Right atrium auricular region (tissue), 2 donors: ENCODE data around the gene CNTN4. TPM values are rescaled to one million over a fixed set of nuclear protein-coding genes. Genes with fewer than 3 reads are reported as not detected.

Experiments used
- DNase-seq: peaks from one replicate; pipeline ENCODE4 v3.0.0-alpha.2; 2019; ENCODE audit warnings: low spot score
- H3K27ac ChIP-seq, 2 donors: fragments of 200-600 bp; sonication (generic); 1 replicate in 1 of 2; 2 replicates in 1 of 2; pipeline ENCODE4 v1.5.1; 2016 to 2019
- H3K27me3 ChIP-seq, 2 donors: fragments of 200-600 bp; sonication (generic); one replicate each; pipeline versions ENCODE4 v1.5.1 to v1.6.0; 2017 to 2019
- H3K36me3 ChIP-seq: fragments of 200-600 bp; sonication (generic); one replicate; pipeline ENCODE4 v1.5.1; 2016
- H3K4me1 ChIP-seq, 2 donors: fragments of 200-600 bp; sonication (generic); one replicate each; pipeline versions ENCODE4 v1.5.1 to v1.6.0; 2017 to 2019
- H3K4me3 ChIP-seq, 2 donors: fragments of 200-600 bp; sonication (generic); 1 replicate in 1 of 2; 2 replicates in 1 of 2; pipeline ENCODE4 v1.5.1; 2017 to 2019; ENCODE audit warnings: mild to moderate bottlenecking in 1 of 2, moderate library complexity in 1 of 2
- H3K9me3 ChIP-seq, 2 donors: fragments of 200-600 bp; sonication (generic); one replicate each; pipeline ENCODE4 v1.5.1; 2019
- total RNA-seq, 2 donors: library from RNA; depleted of rRNA; stranded (reverse); fragments of >200 nt; gene quantifications; one replicate each; pipeline ENCODE4 v1.1.0, GENCODE V29; 2016
- TF ChIP-seq, protein P1 (sequence below), 2 donors: fragments of 200-600 bp; sonication (generic); IDR thresholded peaks; one replicate each; pipeline ENCODE4 v1.5.1; 2019; ENCODE audit warnings: antibody characterized with exemption in 2 of 2

Gene CNTN4
- total RNA-seq, 2 donors from 2014 or later = 5.3 to 5.7 TPM

DNA sequence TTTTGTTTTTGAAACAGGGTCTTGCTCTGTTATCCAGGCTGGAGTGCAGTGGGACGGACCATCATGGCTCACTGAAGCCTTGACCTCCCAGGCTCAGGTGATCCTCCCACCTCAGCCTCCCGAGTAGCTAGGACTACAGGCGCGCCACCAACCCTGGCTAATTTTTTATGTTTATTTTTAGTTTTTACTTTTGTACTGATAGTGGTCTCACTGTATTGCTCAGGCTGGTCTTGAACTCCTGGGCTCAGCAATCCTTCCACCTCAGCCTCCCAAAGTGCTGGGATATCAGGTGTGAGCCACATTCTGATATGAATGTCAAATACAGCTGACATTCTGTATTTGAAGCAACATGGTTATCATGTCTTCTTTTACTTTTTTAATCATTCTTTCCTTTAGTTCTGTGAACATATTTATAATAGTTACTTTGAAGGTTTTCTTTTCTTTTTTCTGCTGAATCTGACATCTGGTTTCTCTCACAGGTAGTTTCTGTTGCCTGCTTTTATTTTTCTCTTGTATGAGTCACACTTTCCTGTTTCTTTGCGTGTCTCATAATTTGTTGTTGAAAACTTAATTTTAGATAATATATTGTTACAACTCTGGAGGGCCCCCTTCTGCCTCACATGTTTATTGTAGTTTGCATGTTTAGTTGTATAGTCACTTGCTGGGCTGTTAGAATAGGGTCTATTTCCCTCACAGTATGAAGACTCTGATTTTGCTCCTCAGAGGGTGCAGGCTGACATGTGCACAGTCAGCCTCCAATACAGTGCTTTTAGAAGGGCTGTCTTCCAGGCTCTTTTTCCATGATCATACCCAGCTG lies 8.4 kb upstream of the CNTN4 start:
- no peaks in the 10 kb centered on the region for H3K27me3 ChIP-seq
- no peak overlapping the region for H3K27ac ChIP-seq
- no peaks in the 10 kb centered on the region for H3K36me3 ChIP-seq
- H3K4me1 ChIP-seq = no peaks in the 10 kb centered on the region
- H3K9me3 ChIP-seq = no peaks in the 10 kb centered on the region
- TF ChIP-seq, protein P1, sequence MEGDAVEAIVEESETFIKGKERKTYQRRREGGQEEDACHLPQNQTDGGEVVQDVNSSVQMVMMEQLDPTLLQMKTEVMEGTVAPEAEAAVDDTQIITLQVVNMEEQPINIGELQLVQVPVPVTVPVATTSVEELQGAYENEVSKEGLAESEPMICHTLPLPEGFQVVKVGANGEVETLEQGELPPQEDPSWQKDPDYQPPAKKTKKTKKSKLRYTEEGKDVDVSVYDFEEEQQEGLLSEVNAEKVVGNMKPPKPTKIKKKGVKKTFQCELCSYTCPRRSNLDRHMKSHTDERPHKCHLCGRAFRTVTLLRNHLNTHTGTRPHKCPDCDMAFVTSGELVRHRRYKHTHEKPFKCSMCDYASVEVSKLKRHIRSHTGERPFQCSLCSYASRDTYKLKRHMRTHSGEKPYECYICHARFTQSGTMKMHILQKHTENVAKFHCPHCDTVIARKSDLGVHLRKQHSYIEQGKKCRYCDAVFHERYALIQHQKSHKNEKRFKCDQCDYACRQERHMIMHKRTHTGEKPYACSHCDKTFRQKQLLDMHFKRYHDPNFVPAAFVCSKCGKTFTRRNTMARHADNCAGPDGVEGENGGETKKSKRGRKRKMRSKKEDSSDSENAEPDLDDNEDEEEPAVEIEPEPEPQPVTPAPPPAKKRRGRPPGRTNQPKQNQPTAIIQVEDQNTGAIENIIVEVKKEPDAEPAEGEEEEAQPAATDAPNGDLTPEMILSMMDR (IDR thresholded peaks at IDR 0.05) = no peak
- DNase-seq = no peak
- H3K4me3 ChIP-seq = no peak overlapping the region

DNA sequence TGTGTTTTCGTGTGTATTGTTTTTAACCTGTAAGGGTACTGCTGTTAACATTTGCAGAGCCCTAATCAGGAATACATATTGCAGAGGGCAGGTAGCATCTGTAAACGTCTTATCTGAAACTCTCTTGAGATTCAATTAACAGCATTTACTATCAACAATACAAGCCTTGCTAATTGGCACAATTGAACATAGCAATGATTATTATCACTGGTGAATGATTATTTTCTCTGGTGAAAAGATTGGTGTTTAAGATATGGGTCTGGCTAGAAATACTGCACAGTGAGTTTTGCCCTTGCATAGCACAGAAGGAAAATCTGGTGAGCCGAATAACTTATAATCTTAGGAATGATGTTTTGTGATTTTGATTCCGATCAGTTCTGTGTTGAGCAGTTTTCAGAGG lies 5.9 kb upstream of the CNTN4 start:
- TF ChIP-seq, protein P1 (IDR thresholded peaks at IDR 0.05) = no peak
- H3K36me3 ChIP-seq = no peaks in the 10 kb centered on the region
- no peaks in the 10 kb centered on the region for H3K27me3 ChIP-seq
- H3K4me3 ChIP-seq = no peak overlapping the region
- peaks cover 0 to 2% of the 10 kb centered on the region in 2 donors for H3K4me1 ChIP-seq
- no peak overlapping the region for H3K27ac ChIP-seq
- no peaks in the 10 kb centered on the region for H3K9me3 ChIP-seq
- DNase-seq = no peak

DNA sequence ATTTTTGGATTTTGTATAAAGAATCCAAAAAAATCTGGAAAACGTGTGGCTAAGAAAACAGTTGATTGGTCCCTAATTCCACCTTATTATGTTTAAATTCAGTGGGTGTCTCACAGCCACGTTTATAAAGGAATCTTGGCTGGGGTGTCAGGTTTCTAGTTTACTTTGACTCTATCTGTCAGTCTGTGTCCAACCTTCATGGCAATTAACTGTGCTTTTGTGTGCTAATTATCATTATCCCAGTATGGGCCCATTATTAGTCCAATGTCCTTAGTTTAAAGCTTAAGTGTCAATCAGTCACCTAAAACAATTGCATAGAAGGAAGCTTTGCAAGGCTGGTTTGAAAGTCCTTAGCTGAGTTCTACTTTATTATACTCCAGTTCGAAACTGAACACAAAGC lies 3.7 kb upstream of the CNTN4 start:
- H3K36me3 ChIP-seq = no peaks in the 10 kb centered on the region
- H3K4me3 ChIP-seq = no peak overlapping the region
- TF ChIP-seq, protein P1 (IDR thresholded peaks at IDR 0.05) = no peak
- no peaks in the 10 kb centered on the region for H3K9me3 ChIP-seq
- H3K4me1 ChIP-seq = peaks cover 0 to 19% of the 10 kb centered on the region in 2 donors
- H3K27me3 ChIP-seq = peaks cover 0 to 11% of the 10 kb centered on the region in 2 donors
- no peak overlapping the region for H3K27ac ChIP-seq
- no peak for DNase-seq

DNA sequence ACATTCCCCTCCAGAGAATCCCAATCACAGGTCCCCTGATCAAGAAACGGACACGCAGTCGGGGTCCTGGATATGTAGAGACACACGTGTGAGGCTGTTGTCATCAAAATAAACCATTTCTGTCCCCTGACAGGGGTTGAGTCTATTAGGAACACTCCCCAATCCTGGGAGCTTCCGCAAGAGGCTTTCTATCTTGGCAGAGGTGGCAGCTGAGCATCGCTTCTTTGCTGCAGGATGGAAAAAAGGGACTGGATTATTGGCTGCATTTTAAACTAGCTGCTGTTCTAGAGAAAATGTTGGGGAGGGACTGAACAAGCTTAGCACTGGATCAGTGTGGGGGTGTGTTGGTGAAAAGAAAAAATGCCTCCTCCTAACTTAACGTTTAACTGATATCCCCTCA lies 2.5 kb upstream of the CNTN4 start:
- Histone ChIP-seq H3K4me3 (no peak overlapping the region), H3K27ac (no peak overlapping the region), H3K27me3 (peaks cover 0 to 11% of the 10 kb centered on the region in 2 donors), H3K4me1 (peaks cover 0 to 19% of the 10 kb centered on the region in 2 donors), H3K9me3 (no peaks in the 10 kb centered on the region), H3K36me3 (no peaks in the 10 kb centered on the region)
- TF ChIP-seq, protein P1 (IDR thresholded peaks at IDR 0.05) = no peak
- DNase-seq = no peak

DNA sequence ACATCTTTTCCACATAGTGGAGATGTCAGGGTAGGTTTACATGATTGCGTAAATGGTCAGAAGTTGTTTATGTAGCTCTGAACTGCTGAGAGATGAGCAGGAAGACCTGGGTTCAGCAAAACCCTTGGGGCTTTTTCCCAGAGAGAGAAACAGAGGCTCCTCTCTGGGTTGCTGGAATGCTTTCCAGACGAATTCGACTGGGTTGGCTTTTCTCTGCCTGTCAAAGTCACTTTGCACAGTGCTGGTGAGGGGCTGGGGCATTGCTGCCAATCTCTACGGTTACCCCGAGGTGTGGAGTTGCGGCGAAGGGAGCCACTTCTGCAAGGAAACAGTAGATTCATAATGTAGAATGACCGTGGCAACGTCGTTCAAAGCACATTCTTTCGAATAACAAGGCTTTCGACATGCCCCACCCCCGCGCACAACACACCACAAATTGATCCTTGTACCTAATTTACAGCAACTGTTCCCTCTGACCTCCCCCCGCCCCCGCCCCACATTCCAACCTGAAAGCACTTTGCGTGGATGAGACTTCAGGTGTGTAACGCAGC lies 950 bp upstream of the CNTN4 start:
- Histone ChIP-seq H3K4me3 (peak overlapping the region; percentile 42 to 59), H3K27ac (no peak overlapping the region), H3K27me3 (peaks cover 0 to 11% of the 10 kb centered on the region in 2 donors), H3K4me1 (peaks cover 0 to 19% of the 10 kb centered on the region in 2 donors), H3K36me3 (no peaks in the 10 kb centered on the region), H3K9me3 (no peaks in the 10 kb centered on the region)
- TF ChIP-seq, protein P1 (IDR thresholded peaks at IDR 0.05) = no peak
- DNase-seq = no peak
